SK-N-MC (cell line): ENCODE data around the gene DEF6.
A peak's percentile ranks its signal among the peaks of the same experiment; 100 is the strongest.

ENCODE experiments used
- EZH2 ChIP-seq: fragments of 200-600 bp; sonication (generic); IDR thresholded peaks from one replicate; pipeline ENCODE4 v1.6.1; 2017; ENCODE audit warnings: antibody characterized with exemption
- FOXP2 ChIP-seq: optimal IDR thresholded peaks from 2 replicates; pipeline ENCODE3; 2011; ENCODE audit warnings: mild to moderate bottlenecking, moderate library complexity; ENCODE audit not compliant: insufficient read depth; ENCODE audit errors: extremely low read length, control extremely low read depth
- POLR2AphosphoS5 ChIP-seq: IDR thresholded peaks from 2 replicates; pipeline ENCODE4 v1.6.1; 2012; ENCODE audit warnings: mild to moderate bottlenecking, low read depth, low read length, borderline replicate concordance

DNA sequence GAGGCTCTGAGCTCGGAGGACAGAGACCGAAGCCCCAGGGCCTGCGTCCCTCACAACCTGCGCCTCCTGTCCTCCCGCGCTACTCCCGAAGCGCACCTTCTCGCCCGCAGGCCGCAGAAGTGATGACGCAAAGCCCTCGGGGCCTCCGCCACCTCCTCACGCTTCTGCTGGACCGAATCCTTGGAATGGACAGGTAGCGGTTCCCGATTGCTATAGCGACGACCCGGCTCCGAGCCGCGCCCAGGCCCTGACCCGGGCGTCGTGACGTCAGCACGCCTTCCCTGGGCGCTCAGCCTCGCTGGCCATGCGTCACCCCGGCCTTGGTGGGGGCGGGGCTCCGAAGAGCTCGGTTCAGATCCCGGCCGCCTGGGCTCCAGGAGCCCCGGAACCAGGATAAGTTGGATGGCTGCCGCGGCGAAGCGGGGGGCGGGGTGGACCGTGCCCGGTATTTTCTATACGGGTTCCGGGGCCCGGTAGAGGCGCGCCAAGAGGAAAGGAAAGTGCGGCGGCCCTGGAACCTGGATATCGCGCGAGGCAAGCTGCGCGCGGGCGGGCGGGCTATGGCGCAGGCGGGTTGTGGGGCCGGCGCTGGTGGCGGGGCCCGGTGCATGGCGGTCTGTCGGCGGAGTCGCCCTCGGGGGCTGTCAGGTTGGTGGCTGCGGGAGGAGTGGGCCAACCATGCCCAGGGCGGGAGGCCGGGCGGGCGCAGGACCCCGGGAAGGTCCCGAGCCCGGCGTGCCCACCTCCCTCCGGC, 38.2 kb upstream of the DEF6 start, which contains the start of gene ZNF76:
- TF ChIP-seq EZH2 (no peak), POLR2AphosphoS5 (peak; percentile 84), FOXP2 (no peak)
